ENCODE measurements around the gene PLEKHA5.

PLEKHA5 gene

GRCh38 chr12:19130224-19131024 lies 891 bp downstream of the PLEKHA5 start:
- DNase-seq: peak in 1 of 2 experiments; percentile 55

GRCh38 chr12:19131025-19131444 lies 1.5 kb downstream of the PLEKHA5 start:
- peak in 1 of 2 experiments; percentile 29 for DNase-seq

GRCh38 chr12:19138551-19138950 lies 9.0 kb downstream of the PLEKHA5 start:
- no peak for DNase-seq

- no peak for DNase-seq
These were observed 9.4 kb downstream of the PLEKHA5 start for GRCh38 chr12:19138956-19139355.

GRCh38 chr12:19139615-19140194 lies 10.2 kb downstream of the PLEKHA5 start:
- no peak for DNase-seq

GRCh38 chr12:19140381-19141236 lies 11.1 kb downstream of the PLEKHA5 start:
- DNase-seq: no peak

GRCh38 chr12:19142499-19142898 lies 13.0 kb downstream of the PLEKHA5 start:
- DNase-seq: no peak

GRCh38 chr12:19144287-19144686 lies 14.8 kb downstream of the PLEKHA5 start:
- DNase-seq: no peak

- DNase-seq: peak in 1 of 2 experiments; percentile 37
These were observed 15.5 kb downstream of the PLEKHA5 start for GRCh38 chr12:19144985-19145384.

GRCh38 chr12:19148860-19149259 lies 19.3 kb downstream of the PLEKHA5 start:
- no peak for DNase-seq

- no peak for DNase-seq
These were observed 20.9 kb downstream of the PLEKHA5 start for GRCh38 chr12:19150273-19150900.

- no peak for DNase-seq
These were observed 21.8 kb downstream of the PLEKHA5 start for GRCh38 chr12:19151298-19151697.

- no peak for DNase-seq
These were observed 23.9 kb downstream of the PLEKHA5 start for GRCh38 chr12:19153396-19153795.

- no peak for DNase-seq
These were observed 25.2 kb downstream of the PLEKHA5 start for GRCh38 chr12:19154686-19155085.

- no peak for DNase-seq
These were observed 26.6 kb downstream of the PLEKHA5 start for GRCh38 chr12:19155981-19156734.

GRCh38 chr12:19158923-19159322 lies 29.4 kb downstream of the PLEKHA5 start:
- no peak for DNase-seq

GRCh38 chr12:19161216-19161615 lies 31.7 kb downstream of the PLEKHA5 start:
- no peak for DNase-seq

- no peak for DNase-seq
These were observed 35.9 kb downstream of the PLEKHA5 start for GRCh38 chr12:19165451-19165850.

GRCh38 chr12:19166387-19166786 lies 36.9 kb downstream of the PLEKHA5 start:
- no peak for DNase-seq

GRCh38 chr12:19166956-19167355 lies 37.4 kb downstream of the PLEKHA5 start:
- DNase-seq: no peak

- no peak for DNase-seq
These were observed 38.2 kb downstream of the PLEKHA5 start for GRCh38 chr12:19167708-19168107.

GRCh38 chr12:19168644-19169043 lies 39.1 kb downstream of the PLEKHA5 start:
- DNase-seq: no peak
